K562 (cell line): ENCODE measurements around the gene PPP1R3C. TPM values are rescaled to one million over a fixed set of nuclear protein-coding genes. Genes with fewer than 3 reads are reported as not detected.

ENCODE experiments used
- ATAC-seq: fragments of 200-7000 bp; cut with Tn5 transposase; 3 replicates; pipeline ENCODE4 v1.9.1; 2020; ENCODE audit warnings: moderate library complexity
- BruUV-seq: library from RNA; stranded (reverse); fragments of 400-500 nt; replicated peaks from 2 replicates; lab custom pipeline; 2021; lab: Mats Ljungman, UMichigan
- CTCF ChIA-PET: fragments of 300-600 bp; formaldehyde crosslinking; extraction: SDS; loops from one replicate; lab custom pipeline; 2021; ENCODE audit warnings: low intra/inter-chr PET ratio; lab: Yijun Ruan, JAX
- POLR2A ChIA-PET: fragments of 300-600, 350-650 bp; sonication (Branson Sonifier 250); formaldehyde crosslinking; extraction: SDS; loops from one replicate; lab custom pipeline; 2021; ENCODE audit warnings: antibody characterized with exemption, inconsistent platforms; lab: Yijun Ruan, JAX
- DNase-seq, 4 experiments: peaks; one replicate each; pipeline versions ENCODE4 v3.0.0 to v3.0.0-alpha.2; 2011 to 2018; ENCODE audit warnings: low spot score in 3 of 4, mixed read lengths in 3 of 4; ENCODE audit errors: extremely low read depth in 1 of 4
- FAIRE-seq: peaks from 2 replicates; lab custom pipeline; 2011; peaks lifted over from hg19 to GRCh38; lab: Jason Lieb, UNC
- H2AFZ ChIP-seq: 2 replicates; pipeline ENCODE4 v1.6.0; 2011; ENCODE audit warnings: low read depth, low read length, control low read depth, inconsistent platforms
- H3K27ac ChIP-seq: fragments of 200-600 bp; 3 replicates; pipeline ENCODE4 v1.8.0; 2011; ENCODE audit warnings: low read depth, mild to moderate bottlenecking, control low read depth, inconsistent platforms, low read length, moderate library complexity, mixed read lengths; ENCODE audit errors: extremely low read depth
- H3K27me3 ChIP-seq, 2 experiments: fragments of 300-600 bp in 1 of 2; 2 replicates in 1 of 2; 3 replicates in 1 of 2; pipeline versions ENCODE4 v1.6.0 to v1.8.0; 2011; ENCODE audit warnings: inconsistent platforms in 2 of 2, low read length in 2 of 2, mild to moderate bottlenecking in 1 of 2, mixed read lengths in 1 of 2, moderate library complexity in 1 of 2; ENCODE audit not compliant: control insufficient read depth in 2 of 2, insufficient read depth in 2 of 2
- H3K36me3 ChIP-seq: fragments of 300-600 bp; 3 replicates; pipeline ENCODE4 v1.8.0; 2011; ENCODE audit warnings: mild to moderate bottlenecking, low read length, inconsistent platforms; ENCODE audit not compliant: control insufficient read depth, insufficient read depth
- H3K4me1 ChIP-seq, 2 experiments: fragments of 200-600 bp in 1 of 2; replicated peaks in 1 of 2; 2 replicates in 1 of 2; 3 replicates in 1 of 2; pipeline versions ENCODE4 v1.5.1 to v1.8.0; 2011; ENCODE audit warnings: inconsistent platforms in 2 of 2, low read length in 2 of 2, mild to moderate bottlenecking in 1 of 2, mixed read lengths in 1 of 2, moderate library complexity in 1 of 2; ENCODE audit not compliant: control insufficient read depth in 2 of 2, insufficient read depth in 2 of 2
- H3K4me2 ChIP-seq: 2 replicates; pipeline ENCODE4 v1.6.1; 2011; ENCODE audit warnings: low read length, control low read depth, inconsistent platforms, mixed read lengths; ENCODE audit not compliant: insufficient read depth
- H3K4me3 ChIP-seq: fragments of 200-600 bp; sonication (generic), shearing (Covaris generic); 2 replicates; pipeline ENCODE4 v1.5.1; 2016; ENCODE audit warnings: control low read depth, inconsistent platforms
- H3K79me2 ChIP-seq: fragments of 200-600 bp; 3 replicates; pipeline ENCODE4 v1.8.0; 2011; ENCODE audit warnings: low read length, inconsistent platforms; ENCODE audit not compliant: control insufficient read depth, insufficient read depth
- H3K9ac ChIP-seq, 2 experiments: 2 replicates each; pipeline versions ENCODE4 v1.6.0 to v1.6.1; 2011; ENCODE audit warnings: low read depth in 2 of 2, low read length in 2 of 2, control low read depth in 1 of 2, inconsistent platforms in 1 of 2, mild to moderate bottlenecking in 1 of 2, mixed read lengths in 1 of 2; ENCODE audit not compliant: insufficient read depth in 1 of 2
- H3K9me1 ChIP-seq: one replicate; pipeline ENCODE4 v1.6.0; 2011; ENCODE audit warnings: inconsistent platforms, mild to moderate bottlenecking, low read length, moderate library complexity; ENCODE audit not compliant: control insufficient read depth, insufficient read depth
- H3K9me3 ChIP-seq: replicated peaks from 2 replicates; pipeline ENCODE4 v1.5.1; 2011; ENCODE audit warnings: low read depth, low read length, inconsistent platforms; ENCODE audit not compliant: control insufficient read depth, insufficient read depth
- H4K20me1 ChIP-seq: replicated peaks from 2 replicates; pipeline ENCODE4 v1.6.1; 2011; ENCODE audit warnings: low read length, inconsistent platforms, mixed read lengths; ENCODE audit not compliant: control insufficient read depth, insufficient read depth
- FOSL1 ChIP-seq: fragments of 200-800 bp; sonication (Bioruptor generic); conservative IDR thresholded peaks from 2 replicates; pipeline ENCODE4 v1.6.1; 2016; ENCODE audit warnings: missing genetic modification characterization, missing compliant biosample characterization
- NELFE ChIP-seq: IDR thresholded peaks from 2 replicates; pipeline ENCODE4 v1.6.1; 2011; ENCODE audit warnings: mild to moderate bottlenecking; ENCODE audit not compliant: insufficient read depth, insufficient read length
- NR4A1 ChIP-seq, 2 experiments: fragments of 250-450 bp in 1 of 2; fragments of 450-650 bp in 1 of 2; sonication (Bioruptor Pico) in 1 of 2; IDR thresholded peaks; 2 replicates each; pipeline versions ENCODE4 v1.4.0 to v1.6.1; 2016 to 2020; ENCODE audit warnings: mild to moderate bottlenecking in 2 of 2, missing compliant biosample characterization in 1 of 2, missing genetic modification characterization in 1 of 2, moderate library complexity in 1 of 2
- WGBS: fragments of 100-300 bp; shearing (Covaris generic); methylation state at CpG from one replicate; pipeline ENCODE4 v1.1.6; 2016; ENCODE audit warnings: low coverage, mixed read lengths; ENCODE audit not compliant: insufficient coverage; ENCODE audit errors: missing lambda C conversion rate; 5-methylcytosine and 5-hydroxymethylcytosine counted together
- in situ Hi-C: fragments of 300-500 bp; cut with MboI; formaldehyde crosslinking; loops from 4 replicates; pipeline ENCODE4 v1.15.0; 2018; ENCODE audit warnings: inconsistent platforms, mixed read lengths
- intact Hi-C: fragments of 100-400 bp; cut with micrococcal nuclease; formaldehyde crosslinking; loops from 2 replicates; pipeline ENCODE4 v1.14.2; 2022
- polyA plus RNA-seq, 8 experiments: library from polyadenylated mRNA; depleted of rRNA in 4 of 8; stranded (reverse) in 5 of 8; unstranded in 3 of 8; fragments of >200 nt; fragmentation: Nextera tagmentation in 2 of 8; fragmentation: Illumina TruSeq in 1 of 8; extraction: Ambion mirVana in 2 of 8; extraction: Trizol in 1 of 8; gene quantifications; 2 replicates each; pipeline versions ENCODE4 v1.2.1 to v1.2.3, GENCODE V29; 2011 to 2014; ENCODE audit warnings: inconsistent platforms in 1 of 8, missing spikeins in 1 of 8
- total RNA-seq, 7 experiments: library from RNA; depleted of rRNA in 6 of 7; stranded (reverse); fragments of >200 nt in 6 of 7; fragmentation: Illumina TruSeq in 2 of 7; extraction: Trizol in 2 of 7; gene quantifications; 2 replicates each; pipeline versions ENCODE4 v1.2.1 to v1.2.3, GENCODE V29; 2011 to 2021; ENCODE audit warnings: low replicate concordance in 1 of 7

PPP1R3C gene
- total and polyA plus RNA-seq, 9 of the 15 experiments (the other 6 are each of a cell fraction or from before 2014, with no cell fraction given), result 0.06 to 0.24 (median 0.12) TPM; not detected in 3

DNA sequence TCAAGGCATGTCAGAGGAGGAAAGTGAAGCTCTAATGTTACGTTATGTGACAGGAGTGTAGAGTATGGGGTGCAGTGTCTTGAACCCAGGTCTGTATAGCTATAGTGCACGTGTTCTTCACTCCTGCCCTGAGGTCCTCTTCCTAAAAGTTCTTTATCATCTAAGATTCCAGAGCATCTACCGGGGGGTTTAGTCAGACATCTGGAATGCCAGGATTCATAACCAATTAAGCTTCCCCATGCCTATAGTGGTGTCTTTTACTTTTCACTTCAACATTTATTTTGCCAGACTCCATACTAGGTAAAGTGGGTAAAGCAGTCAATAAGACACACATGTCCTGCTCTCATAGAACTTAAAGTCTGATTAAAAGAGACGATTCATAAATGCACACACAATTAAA lies 22.4 kb downstream of the PPP1R3C start:
- ChIA-PET POLR2A (interaction anchor here (0.6 to 0.7 kb wide), 2 partner anchors 12 to 338 kb away, joined by 3 read pairs; no protein-coding TSS in a partner anchor), CTCF (no interaction called here)
- ATAC-seq, result no peak
- H3K36me3 ChIP-seq, result no peaks in the 10 kb centered on the region
- no peak overlapping the region for H3K9ac ChIP-seq
- intact Hi-C loops, result no loop called here
- H3K4me2 ChIP-seq, result no peak overlapping the region
- no peaks in the 10 kb centered on the region for H3K27me3 ChIP-seq
- FAIRE-seq, result no peak
- H4K20me1 ChIP-seq, result no peaks in the 10 kb centered on the region
- DNase-seq, result no peak
- H2AFZ ChIP-seq, result peak overlapping the region; percentile 88
- H3K9me3 ChIP-seq, result peaks cover 12% of the 10 kb centered on the region
- H3K79me2 ChIP-seq, result no peaks in the 10 kb centered on the region
- no peak for TF ChIP-seq NELFE
- no peak for TF ChIP-seq NR4A1 (CRISPR knock-in tag; IDR thresholded peaks at IDR 0.05)
- TF ChIP-seq NR4A1 (tag; IDR thresholded peaks at IDR 0.05), result 0 out of 2 replicates have a peak, but pooled peaks have one; percentile 4
- 0 out of 2 replicates have a peak, but pooled peaks have one; percentile 13 for TF ChIP-seq FOSL1
- WGBS, result 79% methylated on average over 4 of the region's 4 CpGs
- no peak overlapping the region for H3K4me3 ChIP-seq
- H3K4me1 ChIP-seq, result peaks cover 13 to 55% of the 10 kb centered on the region in 2 experiments; a peak in 4 of 5 replicates
- no TSS peak for BruUV-seq
- no peaks in the 10 kb centered on the region for H3K9me1 ChIP-seq
- H3K27ac ChIP-seq, result peak overlapping the region; percentile 52
- in situ Hi-C loops, result no loop called here
